SK-MEL-5 (cell line): ENCODE measurements around the gene ZNF558. TPM values are rescaled to one million over a fixed set of nuclear protein-coding genes. Genes with fewer than 3 reads are reported as not detected.
"Not testable (repeated sequence)": the region's sequence is repeated elsewhere in the genome, so short reads cannot be mapped to it uniquely, and the experiment has no call there.

Experiments used
- DNase-seq: peaks from one replicate; pipeline ENCODE4 v3.0.0-alpha.2; 2016; ENCODE audit warnings: low read depth, low spot score
- in situ Hi-C: cut with HindIII; loops from 2 replicates; pipeline ENCODE4 v1.10.0; 2016; ENCODE audit warnings: low sequenced_read_pairs, high pct_unique_total_duplicates, low pct_unique_long_range_greater_than_20kb
- small RNA-seq, 2 experiments: library from RNA; depleted of rRNA; stranded (forward); fragments of <200 nt; gene quantifications; one replicate each; pipeline ENCODE3, GENCODE V24; 2014
- total RNA-seq: library from RNA; depleted of rRNA; stranded (reverse); fragments of >200 nt; shearing (Covaris generic); gene quantifications from 2 replicates; pipeline ENCODE4 v1.2.3, GENCODE V29; 2014; rRNA removed

Gene ZNF558
- total RNA-seq, 1 experiment from 2014 or later: 24.8 TPM

- in situ Hi-C loops: no loop called here
- DNase-seq: no peak
These were observed 16.3 kb downstream of the ZNF558 start for GRCh38 chr19:8815780-8816179.

- in situ Hi-C loops: no loop called here
- no peak for DNase-seq
These were observed 17.9 kb downstream of the ZNF558 start for GRCh38 chr19:8814176-8814575.

- no peak for DNase-seq
- in situ Hi-C loops: no loop called here
These were observed 20.6 kb downstream of the ZNF558 start for GRCh38 chr19:8811315-8812172.

GRCh38 chr19:8806661-8807060 is 25.4 kb downstream of the ZNF558 start:
- in situ Hi-C loops: no loop called here
- no peak for DNase-seq

GRCh38 chr19:8794823-8795222 is 37.3 kb downstream of the ZNF558 start:
- in situ Hi-C loops: no loop called here
- DNase-seq: no peak

- DNase-seq, in situ Hi-C loops: not testable (repeated sequence)
These were observed 58.5 kb downstream of the ZNF558 start for GRCh38 chr19:8773587-8773986.

- in situ Hi-C loops, DNase-seq: not testable (repeated sequence)
These were observed 62.8 kb downstream of the ZNF558 start for GRCh38 chr19:8769265-8769664.

- DNase-seq, in situ Hi-C loops: not testable (repeated sequence)
These were observed 64.8 kb downstream of the ZNF558 start for GRCh38 chr19:8767257-8767656.

Small RNA genes lying within 50 kb of the gene (small RNA-seq; reads per million reads assigned to genes)
- 0 reads per million in 2 experiments for gene AC012616.1

Other genes with a start within 250 kb of the ZNF558 start
- gene ADAMTS10, start 221.6 kb downstream of the ZNF558 start, total RNA-seq: not detected in 2 replicates
- not detected in 2 replicates for gene NFILZ, start 201.7 kb downstream of the ZNF558 start, total RNA-seq
- gene ACTL9, start 133.5 kb downstream of the ZNF558 start, total RNA-seq: not detected in 2 replicates
- gene OR2Z1, start 110.7 kb downstream of the ZNF558 start, total RNA-seq: not detected in 2 replicates
- not detected in 2 replicates for gene MBD3L1, start 73 bp upstream of the ZNF558 start, total RNA-seq
- not detected in 2 replicates for gene MUC16, start 178.1 kb upstream of the ZNF558 start, total RNA-seq